Spleen (tissue), 11 donors: ENCODE results near the gene CACNA1H. TPM values are rescaled to one million over a fixed set of nuclear protein-coding genes. Genes with fewer than 3 reads are reported as not detected.
A peak's percentile ranks its signal among the peaks of the same experiment; 100 is the strongest.

Experiments used
- DNase-seq: peaks from one replicate; pipeline ENCODE4 v3.0.0-alpha.2; 2020
- H3K27ac ChIP-seq, 8 donors: fragments of 200-600 bp; sonication (generic) in 7 of 8; 1 replicate in 4 of 8; 2 replicates in 4 of 8; pipeline versions ENCODE4 v1.5.0 to v1.8.0; 2016 to 2021; ENCODE audit warnings: inconsistent platforms in 4 of 8, mild to moderate bottlenecking in 4 of 8, moderate library complexity in 1 of 8
- H3K27me3 ChIP-seq, 7 donors: fragments of 200-600 bp; sonication (generic) in 6 of 7; replicated peaks in 1 of 7; 1 replicate in 4 of 7; 2 replicates in 3 of 7; pipeline versions ENCODE4 v1.5.0 to v1.8.0; 2016 to 2021; ENCODE audit warnings: inconsistent platforms in 3 of 7, mild to moderate bottlenecking in 1 of 7
- H3K36me3 ChIP-seq, 6 donors: fragments of 200-600 bp; sonication (generic) in 5 of 6; 1 replicate in 4 of 6; 2 replicates in 2 of 6; pipeline versions ENCODE4 v1.5.0 to v1.8.0; 2016 to 2021; ENCODE audit warnings: inconsistent platforms in 2 of 6
- H3K4me1 ChIP-seq, 6 donors: fragments of 200-600 bp; sonication (generic) in 5 of 6; 1 replicate in 3 of 6; 2 replicates in 3 of 6; pipeline versions ENCODE4 v1.5.0 to v1.8.0; 2016 to 2021; ENCODE audit warnings: inconsistent platforms in 3 of 6
- H3K4me3 ChIP-seq, 8 donors: fragments of 200-600 bp; sonication (generic) in 7 of 8; 1 replicate in 4 of 8; 2 replicates in 4 of 8; pipeline versions ENCODE4 v1.5.0 to v1.8.0; 2016 to 2021; ENCODE audit warnings: inconsistent platforms in 4 of 8, mild to moderate bottlenecking in 4 of 8, moderate library complexity in 2 of 8
- H3K9me3 ChIP-seq, 8 donors: fragments of 200-600 bp; sonication (generic) in 7 of 8; 1 replicate in 4 of 8; 2 replicates in 4 of 8; pipeline versions ENCODE4 v1.5.0 to v1.8.0; 2016 to 2021; ENCODE audit warnings: inconsistent platforms in 4 of 8
- CTCF ChIP-seq, 11 experiments: fragments of 200-600 bp in 7 of 11; fragments of 450-650 bp in 4 of 11; sonication (generic) in 4 of 11; IDR thresholded peaks in 8 of 11; conservative IDR thresholded peaks in 3 of 11; 1 replicate in 7 of 11; 2 replicates in 4 of 11; pipeline versions ENCODE4 v1.4.0 to v1.8.0; 2016 to 2021; ENCODE audit warnings: antibody characterized with exemption in 11 of 11, inconsistent platforms in 4 of 11, mild to moderate bottlenecking in 1 of 11
- POLR2A ChIP-seq, 3 donors: fragments of 450-650 bp; IDR thresholded peaks; one replicate each; pipeline ENCODE4 v1.5.1; 2017; ENCODE audit warnings: antibody characterized with exemption in 3 of 3, mild to moderate bottlenecking in 1 of 3
- POLR2AphosphoS5 ChIP-seq, 3 donors: sonication (generic); formaldehyde crosslinking; IDR thresholded peaks; one replicate each; pipeline ENCODE4 v1.5.1; 2017; ENCODE audit warnings: antibody characterized with exemption in 3 of 3
- WGBS, 5 donors: extraction: QIAGEN DNeasy Blood & Tissue Kit in 3 of 5; methylation state at CpG; one replicate each; pipeline versions ENCODE4 v1.1.5 to v1.1.7; 2013 to 2018; 5-methylcytosine and 5-hydroxymethylcytosine counted together
- intact Hi-C: fragments of 100-400 bp; cut with DNase I; formaldehyde crosslinking; loops from one replicate; pipeline ENCODE4 v1.15.0; 2023; ENCODE audit warnings: low total_unique reads
- polyA plus RNA-seq, 3 donors: library from polyadenylated mRNA; stranded (reverse); fragments of 200-250 nt; gene quantifications; one replicate each; pipeline ENCODE4 v1.2.1, GENCODE V29; 2013
- total RNA-seq, 7 donors: library from RNA; depleted of rRNA in 3 of 7; stranded (reverse); fragments of >200 nt in 3 of 7; fragmentation: NEBNext Ultra II Directional in 4 of 7; extraction: Animal tissue kit (Norgen Biotek cat#: 25700) in 4 of 7; gene quantifications; one replicate each; pipeline versions ENCODE4 v1.1.0 to v1.2.1, GENCODE V29; 2016 to 2021
- donor health status: healthy with polysubstance abuse.
- donor health status: DM: no; HTN: no; CAD: no; lungs with moderate emphysema.
- donor health status: DM: no; HTN: no; CAD: no.
- donor health status: Bipolar disorder and iron deficiency.
- donor health status: healthy.
- donor health status: DM: no; HTN: no; CAD: no.
- donor health status: DM: yes; HTN: yes; CAD: no.

Gene CACNA1H
- total and polyA plus RNA-seq, 10 donors: 0.33 to 2.1 (median 0.70) TPM

DNA sequence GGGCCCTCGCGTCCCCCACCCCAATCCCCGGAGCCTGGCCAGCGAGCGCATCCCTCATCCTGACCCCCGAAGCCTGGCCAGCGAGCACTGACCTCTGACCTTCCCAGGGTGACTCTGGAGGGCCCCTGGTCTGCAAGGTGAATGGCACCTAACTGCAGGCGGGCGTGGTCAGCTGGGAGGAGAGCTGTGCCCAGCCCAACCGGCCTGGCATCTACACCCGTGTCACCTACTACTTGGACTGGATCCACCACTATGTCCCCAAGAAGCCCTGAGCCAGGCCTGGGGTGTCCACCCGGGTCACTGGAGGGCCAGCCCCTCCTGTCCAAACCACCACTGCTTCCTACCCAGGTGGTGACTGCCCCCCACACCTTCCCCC is 105.3 kb downstream of the CACNA1H start:
- Histone ChIP-seq H3K36me3 (no peaks in the 10 kb centered on the region), H3K27ac (no peak overlapping the region), H3K27me3 (peaks cover 0 to 80% (median 54%) of the 10 kb centered on the region in 7 donors), H3K9me3 (no peaks in the 10 kb centered on the region), H3K4me3 (no peak overlapping the region), H3K4me1 (peaks cover 0 to 20% (median 9%) of the 10 kb centered on the region in 6 donors)
- DNase-seq: no peak
- 66 to 83% (median 74%) methylated on average over 7 to 12 of the region's 12 CpGs for WGBS, 5 donors
- no peak for TF ChIP-seq CTCF (IDR thresholded peaks at IDR 0.05 in 8 of 11, conservative IDR thresholded peaks at IDR 0.05 in 3 of 11)
- TF ChIP-seq POLR2AphosphoS5 (IDR thresholded peaks at IDR 0.05): no peak
- TF ChIP-seq POLR2A (IDR thresholded peaks at IDR 0.05): no peak
- intact Hi-C loops: no loop called here

GRCh38 chr16:1258906-1259759 is 106.2 kb downstream of the CACNA1H start:
- 10 to 23% (median 20%) methylated on average over 2 to 42 of the region's 42 CpGs for WGBS, 5 donors

DNA sequence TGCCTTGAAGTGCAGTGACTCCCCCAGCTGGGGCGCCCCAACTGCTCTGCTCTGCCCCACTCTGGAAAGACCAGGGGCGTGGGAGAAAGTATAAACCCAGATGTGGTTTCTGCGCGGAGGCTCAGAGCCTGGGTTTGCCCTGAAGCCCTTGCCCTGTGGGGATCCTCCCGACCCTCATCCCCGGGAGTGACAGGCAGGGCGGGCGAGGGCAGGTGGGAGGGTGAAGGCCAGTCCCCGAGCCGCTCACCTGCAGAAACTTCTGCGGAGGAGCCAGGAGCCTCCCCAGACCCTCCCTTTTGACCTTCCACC is 106.8 kb downstream of the CACNA1H start:
- no peak overlapping the region for H3K4me3 ChIP-seq
- H3K9me3 ChIP-seq: no peaks in the 10 kb centered on the region
- H3K27ac ChIP-seq: no peak overlapping the region
- intact Hi-C loops: no loop called here
- peaks cover 0 to 20% (median 9%) of the 10 kb centered on the region in 6 donors for H3K4me1 ChIP-seq
- H3K36me3 ChIP-seq: no peaks in the 10 kb centered on the region
- WGBS, 5 donors: 8 to 47% (median 30%) methylated on average over 2 to 11 of the region's 11 CpGs
- TF ChIP-seq CTCF (IDR thresholded peaks at IDR 0.05 in 8 of 11, conservative IDR thresholded peaks at IDR 0.05 in 3 of 11) (no peak), POLR2A (IDR thresholded peaks at IDR 0.05) (no peak), POLR2AphosphoS5 (IDR thresholded peaks at IDR 0.05) (no peak)
- peaks cover 0 to 87% (median 55%) of the 10 kb centered on the region in 7 donors for H3K27me3 ChIP-seq
- DNase-seq: no peak

More at GRCh38 chr16:1258906-1259759, 106.2 kb downstream of the CACNA1H start:
- TF ChIP-seq POLR2A (IDR thresholded peaks at IDR 0.05) (no peak), POLR2AphosphoS5 (IDR thresholded peaks at IDR 0.05) (no peak), CTCF (IDR thresholded peaks at IDR 0.05 in 8 of 11, conservative IDR thresholded peaks at IDR 0.05 in 3 of 11) (no peak)
- Histone ChIP-seq H3K4me1 (peaks cover 0 to 20% (median 9%) of the 10 kb centered on the region in 6 donors), H3K4me3 (peak overlapping the region in 1 of 8 donors; percentile 6), H3K27me3 (peaks cover 0 to 87% (median 55%) of the 10 kb centered on the region in 7 donors), H3K27ac (no peak overlapping the region), H3K9me3 (no peaks in the 10 kb centered on the region), H3K36me3 (no peaks in the 10 kb centered on the region)
- DNase-seq: no peak
- intact Hi-C loops: no loop called here

- 64 to 73% (median 67%) methylated on average over 20 to 36 of the region's 36 CpGs for WGBS, 5 donors
- TF ChIP-seq POLR2A (IDR thresholded peaks at IDR 0.05): no peak
- no peak for TF ChIP-seq POLR2AphosphoS5 (IDR thresholded peaks at IDR 0.05)
- no peak for TF ChIP-seq CTCF (IDR thresholded peaks at IDR 0.05 in 8 of 11, conservative IDR thresholded peaks at IDR 0.05 in 3 of 11)
- Histone ChIP-seq H3K4me1 (peaks cover 0 to 20% (median 9%) of the 10 kb centered on the region in 6 donors), H3K4me3 (no peak overlapping the region), H3K9me3 (no peaks in the 10 kb centered on the region), H3K36me3 (no peaks in the 10 kb centered on the region), H3K27ac (no peak overlapping the region), H3K27me3 (peaks cover 0 to 85% (median 55%) of the 10 kb centered on the region in 7 donors)
- no peak for DNase-seq
- intact Hi-C loops: no loop called here
Measured at GRCh38 chr16:1260101-1260680, 107.3 kb downstream of the CACNA1H start.
